HL-60/S4 treated with phorbol 12-myristate 13-acetate at 8.2 ng/mL for 4 days and 3 days (cell line): ENCODE data around the gene ATIC.
"Not testable (repeated sequence)": the region's sequence is repeated elsewhere in the genome, so short reads cannot be mapped to it uniquely, and the experiment has no call there.

Experiments used
- in situ Hi-C: fragments of 300-500 bp; cut with MboI; formaldehyde crosslinking; loops from 2 replicates; pipeline ENCODE4 v1.15.0; 2022; ENCODE audit warnings: low sequenced_read_pairs

The ATIC gene

GRCh38 chr2:215311625-215312396 is at the start of gene ATIC:
Gene ATIC (plus strand): TSS chr2:215312059. CDS start chr2:215312143, 84 bp downstream.
- in situ Hi-C loops, result no loop called here

- in situ Hi-C loops, result no loop called here
Observed at GRCh38 chr2:215262303-215262702, 49.6 kb upstream of the ATIC start.

GRCh38 chr2:215262741-215263362 is 49.0 kb upstream of the ATIC start:
- in situ Hi-C loops, result no loop called here

GRCh38 chr2:215264374-215264773 is 47.5 kb upstream of the ATIC start:
- in situ Hi-C loops, result no loop called here

GRCh38 chr2:215269397-215270117 is 42.3 kb upstream of the ATIC start:
- in situ Hi-C loops, result no loop called here

- in situ Hi-C loops, result no loop called here
Observed at GRCh38 chr2:215270118-215270451, 41.8 kb upstream of the ATIC start.

- in situ Hi-C loops, result no loop called here
Observed at GRCh38 chr2:215271446-215271845, 40.4 kb upstream of the ATIC start.

- in situ Hi-C loops, result no loop called here
Observed at GRCh38 chr2:215272918-215273317, 38.9 kb upstream of the ATIC start.

- in situ Hi-C loops, result no loop called here
Observed at GRCh38 chr2:215274829-215275228, 37.0 kb upstream of the ATIC start.

- in situ Hi-C loops, result no loop called here
Observed at GRCh38 chr2:215275824-215276223, 36.0 kb upstream of the ATIC start.

GRCh38 chr2:215277944-215278343 is 33.9 kb upstream of the ATIC start:
- in situ Hi-C loops, result no loop called here

GRCh38 chr2:215280326-215280725 is 31.5 kb upstream of the ATIC start:
- in situ Hi-C loops, result no loop called here

- in situ Hi-C loops, result no loop called here
Observed at GRCh38 chr2:215283221-215283620, 28.6 kb upstream of the ATIC start.

- in situ Hi-C loops, result no loop called here
Observed at GRCh38 chr2:215286309-215286708, 25.6 kb upstream of the ATIC start.

GRCh38 chr2:215288112-215288815 is 23.6 kb upstream of the ATIC start:
- in situ Hi-C loops, result no loop called here

- in situ Hi-C loops, result no loop called here
Observed at GRCh38 chr2:215290980-215291599, 20.8 kb upstream of the ATIC start.

GRCh38 chr2:215293879-215294278 is 18.0 kb upstream of the ATIC start:
- in situ Hi-C loops, result no loop called here

- in situ Hi-C loops, result no loop called here
Observed at GRCh38 chr2:215299337-215299859, 12.5 kb upstream of the ATIC start.

GRCh38 chr2:215301994-215302393 is 9.9 kb upstream of the ATIC start:
- in situ Hi-C loops, result no loop called here

- in situ Hi-C loops, result not testable (repeated sequence)
Observed at GRCh38 chr2:215311259-215311624, 617 bp upstream of the ATIC start.

- in situ Hi-C loops, result no loop called here
Observed at GRCh38 chr2:215313255-215313613, 1.4 kb downstream of the ATIC start.
